Stimulated activated naive B cell treated with anti-CD40 and anti-IgM and Interleukin-4, amounts not matched to agents 10 μg/mL and 1 μg/mL and 100 μg/mL, for 72 hours (primary cell): ENCODE results near the gene SEPTIN5.
A peak's percentile ranks its signal among the peaks of the same experiment; 100 is the strongest.

Experiments used
- ATAC-seq, 2 donors: fragments of 150-1000 bp; cut with Tn5 transposase; replicated peaks; 2 replicates each; pipeline ENCODE4 v1.10.0; 2021; ENCODE audit warnings: moderate library complexity in 1 of 2
- DNase-seq: peaks from one replicate; pipeline ENCODE4 v3.0.0; 2021
- H3K27ac Mint-ChIP-seq: one replicate; pipeline ENCODE4 v1.8.0; 2022; ENCODE audit warnings: mild to moderate bottlenecking, mixed read lengths
- H3K27me3 Mint-ChIP-seq, 2 donors: one replicate each; pipeline ENCODE4 v1.8.0; 2022; ENCODE audit warnings: mixed read lengths in 2 of 2
- H3K36me3 Mint-ChIP-seq, 2 donors: one replicate each; pipeline ENCODE4 v1.8.0; 2022; ENCODE audit warnings: mixed read lengths in 2 of 2, mild to moderate bottlenecking in 1 of 2
- H3K4me1 Mint-ChIP-seq, 2 donors: one replicate each; pipeline ENCODE4 v1.8.0; 2022; ENCODE audit warnings: mixed read lengths in 2 of 2, mild to moderate bottlenecking in 1 of 2
- H3K4me3 Mint-ChIP-seq, 2 donors: one replicate each; pipeline ENCODE4 v1.8.0; 2022; ENCODE audit warnings: mild to moderate bottlenecking in 2 of 2, mixed read lengths in 2 of 2, moderate library complexity in 1 of 2
- H3K9me3 Mint-ChIP-seq, 2 donors: one replicate each; pipeline ENCODE4 v1.8.0; 2022; ENCODE audit warnings: mixed read lengths in 2 of 2, mild to moderate bottlenecking in 1 of 2

Gene SEPTIN5

DNA sequence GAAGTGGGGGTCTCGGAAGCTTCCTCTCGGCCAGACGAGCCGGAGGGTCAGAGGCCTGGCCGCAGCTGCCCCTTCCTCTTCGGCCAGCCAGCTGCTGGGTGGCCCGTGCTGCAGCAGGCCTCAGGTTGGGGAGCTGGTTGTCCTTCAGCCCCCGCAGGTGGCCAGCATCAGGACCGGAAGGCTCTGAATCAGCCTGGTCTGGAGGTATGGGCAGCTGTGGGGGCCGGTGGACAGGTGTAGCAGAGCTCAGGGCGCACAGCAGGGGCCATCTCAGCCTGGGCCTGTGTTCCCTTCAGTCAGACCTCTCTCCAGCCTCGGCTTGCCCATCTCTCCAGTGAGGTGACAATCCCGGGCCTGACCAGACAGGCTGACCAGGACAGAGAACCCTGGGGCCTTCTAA, 32.4 kb downstream of the SEPTIN5 start:
- no peaks in the 10 kb centered on the region for H3K4me1 Mint-ChIP-seq
- H3K36me3 Mint-ChIP-seq, result no peaks in the 10 kb centered on the region
- H3K27me3 Mint-ChIP-seq, result peaks cover 15 to 34% of the 10 kb centered on the region in 2 donors
- H3K9me3 Mint-ChIP-seq, result no peaks in the 10 kb centered on the region
- no peak overlapping the region for H3K4me3 Mint-ChIP-seq
- no peak for ATAC-seq
- H3K27ac Mint-ChIP-seq, result no peak overlapping the region
- DNase-seq, result no peak

GRCh38 chr22:19747551-19747950, 33.2 kb downstream of the SEPTIN5 start:
- no peak for DNase-seq
- H3K4me3 Mint-ChIP-seq, result no peak overlapping the region
- H3K27ac Mint-ChIP-seq, result no peak overlapping the region
- no peak for ATAC-seq
- H3K27me3 Mint-ChIP-seq, result peaks cover 19 to 42% of the 10 kb centered on the region in 2 donors
- no peaks in the 10 kb centered on the region for H3K4me1 Mint-ChIP-seq
- no peaks in the 10 kb centered on the region for H3K9me3 Mint-ChIP-seq
- no peaks in the 10 kb centered on the region for H3K36me3 Mint-ChIP-seq

DNA sequence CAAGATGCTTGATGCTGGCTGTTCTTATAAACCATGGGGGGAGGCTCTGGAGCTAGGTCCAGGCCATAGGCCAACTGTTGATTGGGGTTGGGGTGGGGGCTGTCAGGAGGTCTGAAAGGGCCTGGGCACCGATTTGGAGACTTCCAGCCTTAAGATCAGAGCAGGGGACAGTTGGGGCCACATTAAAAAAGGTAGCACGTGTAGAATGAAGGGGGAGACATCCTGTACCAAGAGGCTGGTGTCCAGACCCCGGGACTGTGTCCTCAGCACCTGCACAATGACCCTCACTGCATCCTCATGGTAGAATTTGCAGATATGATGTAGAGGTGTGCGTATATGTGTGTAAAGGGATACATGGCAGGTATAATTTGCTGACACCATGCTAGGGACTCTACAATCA, 33.8 kb downstream of the SEPTIN5 start:
- H3K36me3 Mint-ChIP-seq, result no peaks in the 10 kb centered on the region
- H3K4me3 Mint-ChIP-seq, result no peak overlapping the region
- no peak for DNase-seq
- ATAC-seq, result no peak
- H3K9me3 Mint-ChIP-seq, result no peaks in the 10 kb centered on the region
- H3K4me1 Mint-ChIP-seq, result no peaks in the 10 kb centered on the region
- H3K27me3 Mint-ChIP-seq, result peaks cover 25 to 48% of the 10 kb centered on the region in 2 donors
- no peak overlapping the region for H3K27ac Mint-ChIP-seq

DNA sequence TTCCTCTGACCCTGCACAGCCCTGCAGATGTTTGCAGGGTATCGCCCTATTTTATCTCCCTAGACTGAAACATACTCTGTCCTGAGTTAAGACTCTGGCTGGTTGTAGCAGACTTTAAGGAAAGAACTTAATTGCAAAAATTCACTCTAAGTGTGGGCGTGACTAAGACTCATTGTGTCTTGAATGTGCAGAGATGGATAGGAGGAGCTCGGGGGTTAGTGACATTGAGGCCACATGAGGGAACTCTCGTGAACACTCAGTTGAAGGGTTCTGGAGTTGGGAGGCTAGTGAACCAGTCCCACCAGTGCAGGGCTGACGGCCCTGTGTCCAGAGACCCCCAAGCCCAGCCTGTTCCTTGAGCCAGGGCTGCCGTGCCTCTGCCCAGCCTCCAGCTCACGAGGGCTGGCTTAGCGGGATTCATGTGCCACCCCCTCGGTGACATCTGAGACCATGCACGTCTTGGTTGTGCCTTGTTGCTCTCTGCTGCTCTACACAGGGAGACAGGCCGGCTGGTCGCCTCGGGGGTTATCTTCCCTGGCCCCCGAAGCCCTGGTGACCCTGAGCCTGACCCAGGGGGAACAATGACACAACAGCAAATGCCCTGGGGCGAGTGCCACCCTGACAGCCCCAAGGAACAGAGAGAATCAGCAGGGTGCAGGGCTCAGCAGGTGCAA, 34.8 kb downstream of the SEPTIN5 start:
- peaks cover 35 to 58% of the 10 kb centered on the region in 2 donors for H3K27me3 Mint-ChIP-seq
- H3K4me3 Mint-ChIP-seq, result no peak overlapping the region

DNA sequence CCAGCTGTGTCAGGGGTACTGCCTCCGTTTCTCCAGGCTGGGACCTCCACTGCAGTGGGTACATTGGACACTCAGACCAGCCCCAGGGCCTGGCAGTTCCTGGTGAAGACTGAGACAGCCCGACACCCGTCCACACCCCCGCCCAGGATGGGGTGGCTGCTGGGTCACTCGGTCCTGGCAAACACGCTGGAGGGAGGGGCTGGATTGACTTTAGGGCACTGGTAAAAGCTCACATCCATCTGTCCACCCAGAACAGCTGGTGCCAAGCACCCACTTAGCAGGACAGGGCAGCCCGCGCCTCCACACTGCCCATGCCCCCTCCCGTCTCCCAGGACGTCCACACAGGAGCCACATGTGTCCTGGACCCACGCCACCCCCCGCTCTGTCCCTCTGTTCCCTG, 35.6 kb downstream of the SEPTIN5 start:
- Mint-ChIP-seq H3K4me1 (peaks cover 5 to 6% of the 10 kb centered on the region in 2 donors), H3K27ac (no peak overlapping the region), H3K27me3 (peaks cover 42 to 65% of the 10 kb centered on the region in 2 donors), H3K36me3 (no peaks in the 10 kb centered on the region), H3K4me3 (no peak overlapping the region), H3K9me3 (no peaks in the 10 kb centered on the region)
- DNase-seq (no peak), ATAC-seq (no peak)

More for the DNA sequence above, 34.8 kb downstream of the SEPTIN5 start:
- no peaks in the 10 kb centered on the region for H3K9me3 Mint-ChIP-seq
- no peak overlapping the region for H3K27ac Mint-ChIP-seq
- no peak for DNase-seq
- peaks cover 0 to 2% of the 10 kb centered on the region in 2 donors for H3K4me1 Mint-ChIP-seq
- no peaks in the 10 kb centered on the region for H3K36me3 Mint-ChIP-seq
- ATAC-seq, result no peak

- Mint-ChIP-seq H3K9me3 (no peaks in the 10 kb centered on the region), H3K4me3 (no peak overlapping the region), H3K36me3 (no peaks in the 10 kb centered on the region), H3K27ac (no peak overlapping the region), H3K27me3 (peaks cover 48 to 74% of the 10 kb centered on the region in 2 donors), H3K4me1 (peaks cover 7 to 14% of the 10 kb centered on the region in 2 donors)
- ATAC-seq, result no peak
- DNase-seq, result no peak
Measured at GRCh38 chr22:19750507-19751490, 36.5 kb downstream of the SEPTIN5 start.

DNA sequence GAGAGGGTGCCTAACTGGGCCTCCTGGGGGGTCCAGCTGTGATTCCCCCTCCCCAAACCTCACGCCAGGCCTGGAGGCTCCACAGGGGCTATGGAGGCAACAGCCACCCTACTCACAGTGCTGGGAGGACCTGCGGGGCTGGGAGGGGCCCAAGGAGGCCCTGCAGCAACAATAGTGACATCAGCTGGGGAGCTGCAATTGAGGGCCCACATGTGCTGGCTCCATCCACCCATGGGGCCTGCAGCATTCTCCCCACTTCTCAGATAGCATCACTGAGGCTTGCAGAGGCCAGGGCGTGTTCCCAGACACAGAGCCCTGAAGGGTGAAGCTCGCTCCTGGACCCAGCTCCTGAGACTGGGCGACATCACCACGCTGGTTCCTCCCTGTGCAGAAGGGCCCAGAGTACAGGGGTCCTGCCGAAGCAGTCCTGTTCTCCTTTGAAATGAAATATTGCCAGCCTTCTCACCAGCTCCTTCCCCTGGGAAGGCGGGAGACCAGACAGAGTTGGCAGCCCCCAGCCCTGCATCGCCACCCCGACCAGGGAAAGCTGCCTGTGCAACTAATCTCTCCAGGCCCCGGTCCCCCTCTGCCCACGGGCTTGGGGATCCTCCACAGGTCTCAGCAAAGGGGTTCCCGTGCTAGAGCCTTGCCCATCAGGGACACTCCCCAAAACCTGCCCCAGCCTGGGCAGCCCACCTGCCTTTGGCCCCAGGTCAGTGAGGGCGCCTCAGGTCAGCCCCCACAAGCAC, 37.4 kb downstream of the SEPTIN5 start:
- no peak for ATAC-seq
- no peak for DNase-seq
- no peaks in the 10 kb centered on the region for H3K36me3 Mint-ChIP-seq
- H3K27ac Mint-ChIP-seq, result no peak overlapping the region
- H3K9me3 Mint-ChIP-seq, result no peaks in the 10 kb centered on the region
- no peak overlapping the region for H3K4me3 Mint-ChIP-seq
- peaks cover 15 to 22% of the 10 kb centered on the region in 2 donors for H3K4me1 Mint-ChIP-seq
- H3K27me3 Mint-ChIP-seq, result peaks cover 56 to 76% of the 10 kb centered on the region in 2 donors

GRCh38 chr22:19753090-19753842, 39.0 kb downstream of the SEPTIN5 start:
- H3K4me1 Mint-ChIP-seq, result peaks cover 25 to 36% of the 10 kb centered on the region in 2 donors
- no peaks in the 10 kb centered on the region for H3K9me3 Mint-ChIP-seq
- no peak for DNase-seq
- ATAC-seq, result no peak
- peaks cover 68 to 83% of the 10 kb centered on the region in 2 donors for H3K27me3 Mint-ChIP-seq
- H3K36me3 Mint-ChIP-seq, result no peaks in the 10 kb centered on the region
- no peak overlapping the region for H3K27ac Mint-ChIP-seq
- H3K4me3 Mint-ChIP-seq, result no peak overlapping the region

DNA sequence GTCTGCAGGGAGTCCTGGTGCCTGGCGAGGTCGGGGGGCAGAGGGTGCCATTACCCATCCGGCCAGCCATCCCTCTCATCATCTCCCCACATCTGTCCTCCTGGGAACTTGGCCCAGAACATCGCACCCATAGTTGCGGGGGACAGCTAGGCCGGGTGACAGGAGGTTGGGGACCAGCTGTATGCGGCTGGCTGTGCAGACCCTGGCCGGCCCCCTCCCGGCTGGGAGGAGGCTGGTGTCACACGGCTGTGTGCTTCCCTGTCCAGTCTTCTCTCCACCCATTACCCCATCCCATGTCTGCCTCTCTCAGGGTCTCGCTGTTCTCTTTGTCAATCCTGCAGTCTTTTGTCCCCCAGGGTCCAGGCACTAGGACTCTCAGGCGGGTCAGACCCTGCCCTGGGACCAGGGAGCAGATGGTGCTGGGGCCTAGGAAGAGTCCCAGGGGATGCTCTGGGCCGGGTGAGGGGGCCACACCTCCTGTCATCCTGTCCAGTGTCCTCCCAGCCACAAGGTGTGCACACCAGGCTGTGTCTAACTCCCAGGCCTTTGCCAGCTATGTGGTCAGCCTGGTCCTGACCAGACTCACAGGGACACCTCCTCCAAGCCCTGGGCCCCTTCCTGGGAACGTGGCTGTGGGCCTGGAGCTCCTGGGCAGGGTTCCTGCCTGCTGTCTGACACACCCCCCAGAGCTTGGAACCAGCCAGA, 39.8 kb downstream of the SEPTIN5 start:
- ATAC-seq, result no peak
- no peak overlapping the region for H3K27ac Mint-ChIP-seq

GRCh38 chr22:19754701-19755144, 40.4 kb downstream of the SEPTIN5 start:
- Mint-ChIP-seq H3K27ac (no peak overlapping the region), H3K4me3 (no peak overlapping the region)

More for the DNA sequence above, 39.8 kb downstream of the SEPTIN5 start:
- Mint-ChIP-seq H3K9me3 (no peaks in the 10 kb centered on the region), H3K27me3 (peaks cover 69 to 88% of the 10 kb centered on the region in 2 donors), H3K4me3 (no peak overlapping the region), H3K36me3 (no peaks in the 10 kb centered on the region), H3K4me1 (peaks cover 26 to 41% of the 10 kb centered on the region in 2 donors)
- no peak for DNase-seq

DNA sequence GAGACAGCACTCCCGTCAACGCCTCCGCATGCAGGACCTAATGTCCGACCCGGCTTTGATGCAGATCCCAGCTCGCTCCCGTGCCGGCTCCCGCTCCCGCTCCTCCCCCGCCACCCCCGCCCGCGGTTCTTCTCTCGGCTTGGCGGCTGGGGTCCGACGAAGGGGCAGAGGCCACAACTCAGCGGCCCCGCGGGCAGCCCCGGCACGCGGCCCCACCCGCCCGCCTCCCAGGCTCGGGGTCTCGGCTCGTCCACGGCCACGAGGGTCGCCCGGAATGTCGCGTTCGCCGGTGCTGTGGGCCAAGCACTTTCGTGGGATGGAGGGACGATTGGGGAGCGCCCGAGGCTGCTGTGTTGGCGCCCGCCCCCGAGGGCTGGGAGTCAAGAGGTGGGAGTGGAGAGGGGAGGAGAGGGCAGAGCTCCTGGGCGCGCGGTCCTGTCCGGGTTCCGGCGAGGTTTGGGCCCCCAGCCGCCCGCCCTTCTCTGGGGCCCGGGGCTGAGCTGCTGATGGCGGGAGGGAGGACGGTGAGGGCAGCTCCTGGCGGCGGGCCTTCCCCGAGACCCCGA, 40.9 kb downstream of the SEPTIN5 start:
- peak overlapping the region in 1 of 2 donors; percentile 29 for H3K4me3 Mint-ChIP-seq

More at GRCh38 chr22:19754701-19755144, 40.4 kb downstream of the SEPTIN5 start:
- DNase-seq, result no peak
- Mint-ChIP-seq H3K9me3 (no peaks in the 10 kb centered on the region), H3K27me3 (peaks cover 71 to 88% of the 10 kb centered on the region in 2 donors), H3K4me1 (peaks cover 31 to 47% of the 10 kb centered on the region in 2 donors), H3K36me3 (peaks cover under 1 to 1% of the 10 kb centered on the region in 2 donors)
- ATAC-seq, result no peak

DNA sequence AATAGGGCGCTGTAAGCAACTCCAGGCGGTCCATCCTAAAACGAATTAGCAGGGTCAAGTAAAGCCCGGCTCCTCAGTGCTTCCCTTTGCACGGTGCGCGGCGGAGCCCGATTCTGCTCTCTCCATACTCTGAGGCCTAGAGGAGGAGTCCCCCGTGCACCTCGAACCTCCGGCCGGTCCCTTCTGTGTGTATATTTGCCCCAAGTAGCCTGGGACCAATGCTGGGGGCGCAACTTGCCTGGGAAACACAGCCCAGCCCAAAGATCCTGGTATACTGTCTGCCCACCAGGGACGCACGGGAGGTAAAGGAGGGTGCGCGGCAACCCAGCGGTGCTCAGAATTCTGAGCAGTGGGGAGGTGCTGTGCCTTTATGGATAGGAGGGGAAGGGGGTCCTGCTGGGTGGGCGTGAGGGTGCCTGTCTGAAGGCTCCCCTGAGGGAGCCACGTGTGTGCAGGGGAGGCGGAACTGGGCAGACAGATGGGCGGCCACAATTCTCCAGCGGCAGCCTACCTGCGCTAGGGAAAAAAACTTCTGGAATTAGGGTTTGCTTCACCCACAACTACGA, 41.5 kb downstream of the SEPTIN5 start:
- no peak for DNase-seq
- peaks cover 77 to 94% of the 10 kb centered on the region in 2 donors for H3K27me3 Mint-ChIP-seq
- H3K36me3 Mint-ChIP-seq, result peaks cover 4 to 8% of the 10 kb centered on the region in 2 donors
- peaks cover 36 to 55% of the 10 kb centered on the region in 2 donors for H3K4me1 Mint-ChIP-seq
- no peak for ATAC-seq
- no peaks in the 10 kb centered on the region for H3K9me3 Mint-ChIP-seq
- H3K27ac Mint-ChIP-seq, result peak overlapping the region; percentile 67
- peak overlapping the region; percentile 51 to 57 for H3K4me3 Mint-ChIP-seq

More for the DNA sequence above, 40.9 kb downstream of the SEPTIN5 start:
- DNase-seq, result no peak
- no peaks in the 10 kb centered on the region for H3K9me3 Mint-ChIP-seq
- peaks cover 3 to 6% of the 10 kb centered on the region in 2 donors for H3K36me3 Mint-ChIP-seq
- H3K27ac Mint-ChIP-seq, result no peak overlapping the region
- no peak for ATAC-seq
- H3K27me3 Mint-ChIP-seq, result peaks cover 76 to 93% of the 10 kb centered on the region in 2 donors
- peaks cover 35 to 52% of the 10 kb centered on the region in 2 donors for H3K4me1 Mint-ChIP-seq
